T-helper 1 cell (primary cell): ENCODE results near the gene PKD2L2.
"Not testable (repeated sequence)": the region's sequence is repeated elsewhere in the genome, so short reads cannot be mapped to it uniquely, and the experiment has no call there.

Source experiments
- DNase-seq, 5 donors: peaks; one replicate each; pipeline ENCODE4 v3.0.0-alpha.2; 2012 to 2020

The PKD2L2 gene

DNA sequence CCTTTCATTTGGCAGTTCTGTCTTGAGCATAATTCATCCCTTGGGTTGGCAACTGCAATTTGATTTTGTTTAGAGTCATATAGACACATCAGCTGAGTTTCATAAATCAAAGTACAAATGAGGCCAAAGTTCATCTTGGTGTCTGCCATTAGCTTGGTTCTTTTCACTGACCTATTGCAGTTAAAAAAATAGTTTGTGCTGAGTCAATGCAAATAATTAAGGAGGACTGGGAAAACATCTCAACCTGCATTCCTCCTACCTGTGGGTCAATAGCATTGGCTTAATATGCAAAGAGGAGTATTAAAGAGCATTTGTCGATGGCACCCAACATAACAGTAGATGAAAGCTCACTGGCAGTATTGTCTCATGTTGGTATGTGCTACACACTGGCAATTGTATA is 1.6 kb downstream of the PKD2L2 start:
- no peak for DNase-seq

DNA sequence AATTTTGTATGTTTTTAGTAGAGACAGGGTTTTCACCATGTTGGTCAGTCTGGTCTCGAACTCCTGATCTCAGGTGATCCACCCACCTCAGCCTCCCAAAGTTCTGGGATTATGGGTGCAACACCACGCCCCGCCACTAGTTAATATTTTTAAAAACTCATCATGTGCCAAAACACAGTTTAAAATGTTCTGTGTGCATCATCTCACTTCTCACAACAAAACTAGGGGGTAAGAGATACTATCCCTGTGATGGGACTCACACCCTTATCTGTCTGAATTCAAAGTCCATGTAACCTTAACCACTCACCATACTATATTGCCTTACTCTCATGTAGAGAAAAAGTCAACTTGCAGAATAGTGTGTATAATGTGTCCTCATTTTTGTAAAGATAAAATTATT is 2.6 kb downstream of the PKD2L2 start:
- DNase-seq = no peak

DNA sequence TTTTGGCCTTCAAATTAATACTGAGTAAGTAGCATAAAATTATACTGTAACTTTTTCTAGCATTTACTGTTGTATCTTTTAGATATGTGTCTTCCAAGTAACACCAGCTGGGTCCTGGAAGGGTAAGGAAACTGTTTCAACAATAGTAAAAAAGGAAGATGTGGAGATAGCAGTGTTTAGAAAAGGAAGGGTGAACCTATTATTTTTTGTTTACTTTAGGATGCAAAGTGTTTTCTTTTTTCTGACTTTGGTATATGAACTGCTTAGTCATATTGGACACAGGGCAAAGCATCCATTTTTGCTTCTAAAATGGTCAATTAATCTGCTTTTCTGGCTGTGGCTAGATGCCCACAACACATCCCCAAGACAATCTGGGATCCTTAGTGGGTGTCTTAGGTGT is 5.3 kb downstream of the PKD2L2 start:
- DNase-seq = no peak

- no peak for DNase-seq
Measured at GRCh38 chr5:137896560-137896959, 7.3 kb downstream of the PKD2L2 start.

DNA sequence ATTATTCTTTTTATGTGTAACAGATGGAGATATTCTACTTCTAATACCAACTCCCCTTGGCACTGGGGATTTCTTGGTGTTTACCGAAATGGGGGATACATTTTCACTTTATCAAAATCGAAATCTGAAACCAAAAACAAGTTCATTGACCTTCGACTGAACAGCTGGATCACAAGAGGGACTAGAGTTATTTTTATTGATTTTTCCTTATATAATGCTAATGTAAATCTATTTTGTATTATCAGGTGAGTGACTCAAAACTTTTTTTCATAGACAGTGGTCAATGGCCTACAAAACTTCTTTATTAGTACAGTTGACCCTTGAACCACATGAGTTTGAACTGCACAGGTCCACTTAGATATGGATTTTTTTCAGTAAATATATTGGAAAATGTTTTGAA is 10.2 kb downstream of the PKD2L2 start:
- DNase-seq = no peak

DNA sequence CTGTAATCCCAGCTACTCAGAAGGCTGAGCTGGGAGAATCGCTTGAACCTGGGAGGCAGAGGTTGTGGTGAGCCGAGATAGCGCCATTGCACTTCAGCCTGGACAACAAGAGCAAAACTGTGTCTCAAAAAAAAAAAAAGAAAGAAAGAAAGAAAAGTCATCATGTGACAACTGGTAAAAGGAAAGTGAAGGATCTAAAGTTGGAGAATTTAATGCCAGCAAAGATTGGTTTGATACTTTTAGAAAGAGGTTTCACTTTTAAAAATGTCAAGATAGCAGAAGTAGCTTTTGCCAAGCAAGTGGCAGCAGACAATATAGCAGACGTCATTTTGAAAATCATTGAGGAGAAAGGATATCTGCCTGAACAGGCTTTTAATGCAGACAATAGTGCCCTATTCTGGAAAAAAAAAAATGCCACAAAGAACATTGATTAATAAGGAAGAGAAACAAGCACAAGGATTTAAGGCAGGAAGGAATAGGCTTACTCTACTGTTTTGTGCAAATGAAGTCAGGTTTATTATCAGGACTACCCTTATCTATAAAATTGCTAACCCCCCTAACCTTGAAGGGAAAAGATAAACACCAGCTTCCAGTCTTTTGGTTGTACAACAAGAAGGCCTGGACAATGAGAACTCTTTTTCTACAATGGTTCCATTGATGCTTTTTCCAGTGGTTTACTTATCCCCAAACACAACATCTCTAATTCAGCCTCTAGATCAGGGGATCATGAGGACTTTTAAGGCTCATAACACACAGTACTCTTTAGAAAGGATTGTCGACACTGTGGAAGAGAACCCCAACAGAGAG is 12.0 kb downstream of the PKD2L2 start:
- DNase-seq = no peak

DNA sequence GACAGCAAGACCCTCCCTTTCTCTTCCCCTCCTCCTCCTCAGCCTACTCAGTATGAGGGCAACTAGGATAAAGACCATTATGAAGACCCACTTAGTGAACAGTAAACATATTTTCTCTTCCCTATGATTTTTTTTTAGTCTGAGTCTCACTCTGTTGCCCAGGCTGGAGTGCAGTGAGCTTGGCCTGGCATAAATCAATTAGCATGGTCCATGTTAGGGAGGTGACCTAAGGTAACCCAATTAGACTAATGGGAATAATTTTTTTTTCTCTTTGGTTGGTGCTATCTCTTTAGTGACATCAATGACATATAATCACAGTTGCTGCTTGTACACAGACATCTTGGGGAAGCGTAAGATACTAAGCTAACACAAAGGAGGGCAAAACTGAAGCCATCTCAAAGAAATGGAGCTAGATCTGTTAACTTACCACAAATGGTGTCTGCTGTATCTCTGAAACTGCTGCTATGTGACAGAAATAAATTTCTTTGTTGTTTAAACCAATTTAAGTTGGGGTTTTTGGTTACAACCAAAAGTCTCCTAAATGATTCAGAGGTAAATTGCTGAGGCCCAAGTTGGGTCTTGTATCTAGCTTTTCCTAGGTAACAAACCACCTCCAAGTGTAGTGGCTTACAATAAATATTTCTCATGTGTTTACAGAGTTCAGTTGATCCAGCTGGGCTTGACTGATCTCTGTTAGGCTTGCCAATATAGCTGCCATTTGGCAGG is 13.3 kb downstream of the PKD2L2 start:
- no peak for DNase-seq

GRCh38 chr5:137914758-137915157 is 25.5 kb downstream of the PKD2L2 start:
- no peak for DNase-seq

- no peak for DNase-seq
Measured at GRCh38 chr5:137916923-137917322, 27.7 kb downstream of the PKD2L2 start.

DNA sequence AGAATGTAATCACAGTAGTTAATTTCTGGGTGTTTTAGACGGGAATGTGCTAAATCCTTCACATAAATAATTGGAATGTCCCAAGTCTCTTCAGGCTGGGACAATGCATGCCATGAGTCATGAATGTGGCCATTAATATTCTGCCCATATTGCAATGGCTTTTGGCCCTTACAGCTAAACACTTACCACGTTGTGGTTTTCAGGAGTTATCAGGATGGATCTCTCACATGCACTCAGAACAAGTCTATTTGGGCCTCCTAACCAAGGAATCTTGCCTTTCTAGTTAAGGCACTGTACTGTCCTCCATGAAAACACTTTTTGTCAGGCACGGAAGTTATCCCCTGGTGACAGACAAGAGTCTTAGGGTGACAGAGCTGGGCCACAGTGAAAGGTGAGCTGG is 32.7 kb downstream of the PKD2L2 start:
- no peak for DNase-seq

DNA sequence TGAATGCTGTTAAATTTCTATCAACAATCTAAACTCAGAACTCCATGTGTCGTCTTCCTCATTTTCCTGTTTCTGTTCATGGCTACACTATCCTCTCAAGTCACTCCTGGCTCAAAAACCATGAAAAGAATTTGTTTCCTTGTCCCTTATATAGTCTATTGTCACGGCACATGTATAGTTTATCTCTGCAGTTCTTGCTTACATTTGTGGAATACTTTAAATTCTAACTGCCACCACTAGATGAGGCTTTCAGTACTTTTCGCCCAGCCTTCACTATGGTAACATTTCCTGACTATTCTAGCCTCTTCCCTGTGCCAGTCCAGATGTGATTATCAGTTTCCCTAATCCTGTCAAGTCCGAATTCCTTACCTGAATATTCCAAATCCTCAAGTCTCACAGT is 34.6 kb downstream of the PKD2L2 start:
- DNase-seq = no peak

- DNase-seq = no peak
Measured at GRCh38 chr5:137932800-137933199, 43.5 kb downstream of the PKD2L2 start.

DNA sequence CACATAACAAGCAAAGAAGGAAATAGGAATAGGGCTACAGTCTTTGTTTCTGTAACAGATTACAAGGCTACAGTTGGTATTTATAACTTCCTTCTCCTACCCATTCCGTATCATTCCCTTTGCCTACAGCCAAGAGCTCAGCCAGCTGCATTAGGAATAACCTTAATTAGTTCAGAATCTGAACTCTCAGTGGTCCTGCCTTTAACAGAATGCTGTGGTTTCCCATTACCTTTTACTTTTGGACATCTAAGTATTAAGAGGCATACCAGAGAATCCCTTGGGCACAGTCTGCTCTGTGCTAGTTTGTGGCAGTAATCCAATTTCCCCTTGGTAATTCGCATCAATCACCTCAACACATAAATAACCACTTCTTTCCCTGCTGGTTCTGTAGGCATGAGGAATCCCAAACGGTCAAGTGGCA is 44.2 kb downstream of the PKD2L2 start:
- no peak for DNase-seq

- no peak for DNase-seq
Measured at GRCh38 chr5:137935190-137935589, 45.9 kb downstream of the PKD2L2 start.

DNA sequence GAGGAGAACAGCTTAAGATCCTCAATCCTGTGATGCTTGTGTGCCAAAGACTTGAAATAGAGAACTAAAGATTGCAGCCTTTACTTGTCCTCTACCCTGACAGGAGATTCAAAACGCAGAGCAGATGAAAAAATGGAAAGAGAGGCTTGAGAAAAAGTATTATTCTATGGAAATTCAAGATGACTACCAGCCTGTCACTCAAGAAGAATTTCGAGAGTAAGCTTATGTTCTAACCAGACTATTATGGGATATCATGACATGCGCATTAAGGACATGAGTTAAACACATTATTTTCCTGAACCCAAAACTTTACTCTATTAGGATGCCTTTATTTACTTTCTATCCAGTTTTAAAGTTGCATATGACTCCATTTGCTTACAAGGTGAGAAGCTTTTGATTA is 46.4 kb downstream of the PKD2L2 start:
- DNase-seq = no peak

GRCh38 chr5:137937994-137938750 is 48.9 kb downstream of the PKD2L2 start:
- DNase-seq = no peak

DNA sequence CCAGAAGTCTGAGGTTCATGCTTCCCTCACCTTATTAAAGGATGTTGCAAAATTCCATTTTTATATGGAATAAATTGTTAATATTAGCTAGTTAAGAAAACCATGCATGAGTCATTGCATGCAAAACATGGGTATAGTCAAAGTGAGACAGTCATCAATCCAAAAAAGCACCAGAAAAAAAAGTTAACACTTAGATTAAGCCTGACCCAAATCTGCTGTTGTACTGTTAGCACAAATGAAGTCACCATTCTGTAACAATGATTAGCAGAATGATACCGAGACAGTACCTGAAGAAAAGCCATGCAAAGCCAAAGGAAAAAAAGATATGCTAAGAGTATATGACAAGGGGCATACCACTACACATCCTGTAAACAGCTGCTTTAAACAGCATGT is 49.5 kb downstream of the PKD2L2 start:
- DNase-seq = peak in 1 of 5 donors; percentile 3

DNA sequence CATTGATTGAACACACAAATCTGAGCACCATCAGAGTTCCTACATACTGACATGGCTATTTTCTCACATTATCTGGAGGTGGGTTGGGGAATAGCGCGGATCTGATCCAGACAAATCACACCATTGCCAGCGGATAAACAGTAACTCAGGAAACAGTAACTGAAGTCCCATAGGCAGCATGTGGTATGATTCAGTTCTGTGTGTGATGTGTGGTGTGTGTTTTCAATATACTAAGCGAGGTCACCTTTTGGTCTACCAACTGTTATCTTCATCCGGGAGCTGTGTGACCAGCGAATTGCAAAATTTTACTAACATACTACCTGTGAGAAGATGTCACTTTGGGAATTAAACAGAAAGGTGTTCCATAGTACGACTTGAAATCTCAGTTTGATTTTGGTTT is 50.1 kb downstream of the PKD2L2 start:
- DNase-seq = no peak

DNA sequence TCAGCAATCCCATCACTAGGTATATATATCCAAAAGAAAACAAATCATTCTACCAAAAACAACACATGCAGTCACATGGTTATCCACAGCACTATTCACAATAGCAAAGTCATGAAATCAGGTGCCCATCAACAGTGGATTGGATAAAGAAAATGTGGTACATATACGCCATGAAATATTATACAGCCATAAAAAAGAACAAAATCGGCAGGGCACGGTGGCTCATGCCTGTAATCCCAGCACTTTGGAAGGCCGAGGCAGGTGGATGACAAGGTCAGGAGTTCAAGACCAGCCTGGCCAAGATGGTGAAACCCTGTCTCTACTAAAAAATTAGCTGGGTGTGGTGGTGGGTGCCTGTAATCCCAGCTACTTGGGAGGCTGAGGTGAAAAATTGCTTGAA is 55.0 kb downstream of the PKD2L2 start:
- DNase-seq = not testable (repeated sequence)

GRCh38 chr5:137945825-137946224 is 56.6 kb downstream of the PKD2L2 start:
- no peak for DNase-seq

DNA sequence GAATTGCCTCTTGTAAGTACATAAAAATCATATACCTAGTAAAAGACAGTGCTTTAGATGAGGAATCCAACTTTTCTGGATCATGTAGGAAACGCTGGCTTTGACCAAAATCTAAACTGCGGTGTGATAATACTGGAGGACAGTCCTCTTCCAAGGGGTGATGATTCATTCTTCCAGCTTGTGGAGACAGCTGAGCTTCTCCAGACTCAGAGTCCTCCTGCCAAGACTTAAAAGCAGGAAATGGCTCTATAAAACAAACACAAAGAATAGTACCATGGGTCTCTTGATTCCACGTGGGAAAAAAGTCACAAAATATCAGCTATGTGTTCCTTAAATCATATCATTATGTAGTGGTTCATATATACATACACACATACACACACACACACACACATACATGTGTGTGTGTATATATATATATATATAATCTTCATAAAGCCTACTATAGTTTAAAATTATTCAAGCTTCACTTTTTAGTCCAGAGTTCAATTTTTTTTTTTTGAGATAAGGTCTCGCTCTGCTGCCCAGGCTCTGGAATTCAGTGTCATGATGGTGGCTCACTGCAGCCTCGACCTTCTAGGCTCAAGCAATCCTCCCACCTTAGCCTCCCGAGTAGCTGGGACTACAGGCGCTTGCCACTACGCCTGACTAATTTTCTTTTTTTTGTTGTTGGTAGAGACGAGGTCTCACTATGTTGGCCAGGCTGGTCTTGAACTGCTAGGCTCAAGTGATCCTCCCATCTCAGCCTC is 65.0 kb downstream of the PKD2L2 start:
- no peak for DNase-seq

- no peak for DNase-seq
Measured at GRCh38 chr5:137957948-137958347, 68.7 kb downstream of the PKD2L2 start.

- no peak for DNase-seq
Measured at GRCh38 chr5:137959488-137959887, 70.2 kb downstream of the PKD2L2 start.
